Natural killer cell (primary cell): ENCODE data around the gene BCAS1. TPM values are rescaled to one million over a fixed set of nuclear protein-coding genes. Genes with fewer than 3 reads are reported as not detected.
A peak's percentile ranks its signal among the peaks of the same experiment; 100 is the strongest.

Source experiments
- ATAC-seq, 3 donors: fragments of 150-1000 bp in 2 of 3; fragments of 200-7000 bp in 1 of 3; cut with Tn5 transposase; 1 replicate in 1 of 3; 2 replicates in 2 of 3; pipeline ENCODE4 v1.10.0; 2021; ENCODE audit warnings: mild to moderate bottlenecking in 2 of 3, moderate library complexity in 2 of 3
- DNase-seq, 2 donors: peaks; one replicate each; pipeline versions ENCODE4 v3.0.0 to v3.0.0-alpha.2; 2013 to 2021; ENCODE audit warnings: mixed read lengths in 1 of 2
- H3K27ac ChIP-seq: one replicate; pipeline ENCODE4 v1.5.1; 2013; ENCODE audit warnings: mild to moderate bottlenecking, low read length
- H3K27me3 ChIP-seq: one replicate; pipeline ENCODE4 v1.6.1; 2013; ENCODE audit warnings: low read length; ENCODE audit not compliant: control insufficient read depth, insufficient read depth
- H3K36me3 ChIP-seq: one replicate; pipeline ENCODE4 v1.6.1; 2013; ENCODE audit warnings: low read length; ENCODE audit not compliant: control insufficient read depth, insufficient read depth
- H3K4me1 ChIP-seq: one replicate; pipeline ENCODE4 v1.6.1; 2013; ENCODE audit warnings: low read length; ENCODE audit not compliant: control insufficient read depth, insufficient read depth
- H3K4me3 ChIP-seq: one replicate; pipeline ENCODE4 v1.5.1; 2013; ENCODE audit warnings: low read length
- H3K9me3 ChIP-seq: one replicate; pipeline ENCODE4 v1.6.1; 2013; ENCODE audit warnings: low read length; ENCODE audit not compliant: control insufficient read depth, insufficient read depth
- H3K27ac Mint-ChIP-seq, 2 donors: one replicate each; pipeline ENCODE4 v1.8.0; 2022; ENCODE audit warnings: mild to moderate bottlenecking in 2 of 2, mixed read lengths in 2 of 2, moderate library complexity in 1 of 2
- H3K27me3 Mint-ChIP-seq, 2 donors: one replicate each; pipeline ENCODE4 v1.8.0; 2022; ENCODE audit warnings: low read depth in 2 of 2, mixed read lengths in 2 of 2
- H3K36me3 Mint-ChIP-seq: one replicate; pipeline ENCODE4 v1.8.0; 2022; ENCODE audit warnings: mixed read lengths
- H3K4me1 Mint-ChIP-seq, 2 donors: one replicate each; pipeline ENCODE4 v1.8.0; 2022; ENCODE audit warnings: mixed read lengths in 2 of 2
- H3K4me3 Mint-ChIP-seq: one replicate; pipeline ENCODE4 v1.8.0; 2022; ENCODE audit warnings: mild to moderate bottlenecking, moderate library complexity, mixed read lengths
- H3K9me3 Mint-ChIP-seq, 2 donors: one replicate each; pipeline ENCODE4 v1.8.0; 2022; ENCODE audit warnings: mixed read lengths in 2 of 2
- CTCF ChIP-seq: fragments of 200-600 bp; IDR thresholded peaks from one replicate; pipeline ENCODE4 v1.8.0; 2022; ENCODE audit warnings: antibody characterized with exemption
- WGBS: methylation state at CpG from one replicate; pipeline ENCODE4 v1.1.7; 2013; ENCODE audit warnings: missing lambda C conversion rate; ENCODE audit not compliant: insufficient coverage; 5-methylcytosine and 5-hydroxymethylcytosine counted together
- intact Hi-C: fragments of 100-400 bp; cut with micrococcal nuclease; formaldehyde crosslinking; loops from one replicate; pipeline ENCODE4 v1.14.2; 2022
- total RNA-seq, 4 donors: library from RNA; stranded (reverse); fragments of 120-200 nt in 1 of 4; gene quantifications; one replicate each; pipeline versions ENCODE4 v1.2.3 to v1.2.4, GENCODE V29; 2013 to 2022

Gene BCAS1
- total RNA-seq, 3 donors from 2014 or later (not counting 1 experiment from before 2014, with no cell fraction given): 0.31 to 1.2 (median 0.68) TPM

- H3K36me3 Mint-ChIP-seq: no peaks in the 10 kb centered on the region
- H3K27ac ChIP-seq: no peak overlapping the region
- 95% methylated on average over 2 of the region's 2 CpGs for WGBS
- intact Hi-C loops: no loop called here
- no peaks in the 10 kb centered on the region for H3K27me3 Mint-ChIP-seq
- no peak for ATAC-seq
- H3K4me1 ChIP-seq: peaks cover 22% of the 10 kb centered on the region
- H3K4me3 Mint-ChIP-seq: no peak overlapping the region
- H3K27ac Mint-ChIP-seq: no peak overlapping the region
- no peaks in the 10 kb centered on the region for H3K9me3 ChIP-seq
- peaks cover 28 to 50% of the 10 kb centered on the region in 2 donors for H3K4me1 Mint-ChIP-seq
- H3K27me3 ChIP-seq: no peaks in the 10 kb centered on the region
- H3K36me3 ChIP-seq: no peaks in the 10 kb centered on the region
- TF ChIP-seq CTCF: no peak
- no peak for DNase-seq
- H3K9me3 Mint-ChIP-seq: no peaks in the 10 kb centered on the region
- H3K4me3 ChIP-seq: no peak overlapping the region
Observed at GRCh38 chr20:53929399-53929798, 141.0 kb downstream of the BCAS1 start.

DNA sequence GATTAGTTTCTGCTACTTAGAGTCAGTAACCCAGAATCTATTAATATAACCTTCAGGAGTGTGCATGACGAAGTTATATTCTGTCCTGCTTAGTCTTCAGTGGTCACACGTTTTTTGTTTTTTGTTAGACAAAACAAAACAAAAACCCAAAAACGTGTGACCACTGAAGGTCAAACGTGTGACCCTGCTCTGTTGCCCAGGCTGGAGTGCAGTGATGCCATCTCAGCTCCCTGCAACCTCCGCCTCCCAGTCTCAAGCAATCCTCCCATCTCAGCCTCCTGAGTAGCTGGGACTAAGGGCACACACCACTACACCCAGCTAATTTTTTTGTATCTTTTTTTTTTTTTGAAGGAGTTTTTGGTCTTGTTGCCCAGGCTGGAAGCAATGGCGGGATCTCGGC, 142.4 kb downstream of the BCAS1 start:
- H3K27ac Mint-ChIP-seq: no peak overlapping the region
- peaks cover 21 to 36% of the 10 kb centered on the region in 2 donors for H3K4me1 Mint-ChIP-seq
- H3K27me3 Mint-ChIP-seq: no peaks in the 10 kb centered on the region
- no peaks in the 10 kb centered on the region for H3K9me3 Mint-ChIP-seq
- Histone ChIP-seq H3K4me3 (no peak overlapping the region), H3K27me3 (no peaks in the 10 kb centered on the region), H3K36me3 (no peaks in the 10 kb centered on the region), H3K4me1 (peaks cover 16% of the 10 kb centered on the region), H3K27ac (no peak overlapping the region), H3K9me3 (no peaks in the 10 kb centered on the region)
- no peaks in the 10 kb centered on the region for H3K36me3 Mint-ChIP-seq
- no peak for ATAC-seq
- intact Hi-C loops: no loop called here
- no peak for DNase-seq
- no peak for TF ChIP-seq CTCF
- no peak overlapping the region for H3K4me3 Mint-ChIP-seq
- 80% methylated on average over 7 of the region's 7 CpGs for WGBS

GRCh38 chr20:53926428-53927028, 143.9 kb downstream of the BCAS1 start:
- H3K9me3 Mint-ChIP-seq: no peaks in the 10 kb centered on the region
- Histone ChIP-seq H3K9me3 (no peaks in the 10 kb centered on the region), H3K27me3 (no peaks in the 10 kb centered on the region), H3K4me1 (peaks cover 16% of the 10 kb centered on the region), H3K36me3 (no peaks in the 10 kb centered on the region), H3K27ac (peak overlapping the region; percentile 46), H3K4me3 (no peak overlapping the region)
- peak; percentile 17 to 48 (median 34) for ATAC-seq
- no peak overlapping the region for H3K4me3 Mint-ChIP-seq
- intact Hi-C loops: no loop called here
- no peaks in the 10 kb centered on the region for H3K27me3 Mint-ChIP-seq
- DNase-seq: no peak
- H3K27ac Mint-ChIP-seq: peak overlapping the region in 1 of 2 donors; percentile 14
- no peaks in the 10 kb centered on the region for H3K36me3 Mint-ChIP-seq
- no peak for TF ChIP-seq CTCF
- 54% methylated on average over 5 of the region's 5 CpGs for WGBS
- H3K4me1 Mint-ChIP-seq: peaks cover 21 to 34% of the 10 kb centered on the region in 2 donors
